Right lobe of liver (tissue), 6 donors: Measurements from ENCODE around the gene C1orf52. TPM values are rescaled to one million over a fixed set of nuclear protein-coding genes. Genes with fewer than 3 reads are reported as not detected.

ENCODE experiments used
- ATAC-seq, 4 donors: fragments of 200-7000 bp; cut with Tn5 transposase; one replicate each; pipeline ENCODE4 v1.9.1; 2020; ENCODE audit warnings: mild to moderate bottlenecking in 4 of 4, moderate library complexity in 4 of 4
- DNase-seq, 3 donors: peaks; one replicate each; pipeline ENCODE4 v3.0.0-alpha.2; 2020
- H3K27ac ChIP-seq, 3 donors: fragments of 200-600 bp; one replicate each; pipeline ENCODE4 v1.8.0; 2022
- H3K27me3 ChIP-seq, 2 donors: fragments of 200-600 bp; one replicate each; pipeline ENCODE4 v1.8.0; 2022
- H3K36me3 ChIP-seq, 4 donors: fragments of 200-600 bp; sonication (generic) in 1 of 4; one replicate each; pipeline versions ENCODE4 v1.5.1 to v1.8.0; 2017 to 2022; ENCODE audit warnings: control low read depth in 1 of 4
- H3K4me1 ChIP-seq, 4 donors: fragments of 200-600 bp; sonication (generic) in 1 of 4; one replicate each; pipeline versions ENCODE4 v1.5.1 to v1.8.0; 2017 to 2022; ENCODE audit warnings: control low read depth in 1 of 4
- H3K4me3 ChIP-seq, 3 donors: fragments of 200-600 bp; one replicate each; pipeline ENCODE4 v1.8.0; 2022
- H3K9me3 ChIP-seq, 4 donors: fragments of 200-600 bp; sonication (generic) in 1 of 4; one replicate each; pipeline versions ENCODE4 v1.5.1 to v1.8.0; 2017 to 2022; ENCODE audit warnings: control low read depth in 1 of 4
- CTCF ChIP-seq, 4 donors: fragments of 200-600 bp in 3 of 4; fragments of 450-650 bp in 1 of 4; IDR thresholded peaks; one replicate each; pipeline versions ENCODE4 v1.5.1 to v1.8.0; 2016 to 2022; ENCODE audit warnings: antibody characterized with exemption in 4 of 4, mild to moderate bottlenecking in 2 of 4
- POLR2A ChIP-seq: fragments of 450-650 bp; IDR thresholded peaks from one replicate; pipeline ENCODE4 v1.6.1; 2017; ENCODE audit warnings: antibody characterized with exemption, mild to moderate bottlenecking
- WGBS: methylation state at CpG from one replicate; pipeline ENCODE4 v1.1.6; 2018; ENCODE audit warnings: low coverage, low lambda C conversion rate; ENCODE audit not compliant: insufficient coverage; ENCODE audit errors: missing lambda C conversion rate; 5-methylcytosine and 5-hydroxymethylcytosine counted together
- intact Hi-C, 2 donors: fragments of 100-400 bp; cut with DNase I; formaldehyde crosslinking; loops; one replicate each; pipeline versions ENCODE4 v1.11.2 to v1.14.1; 2022
- long read RNA-seq: library from polyadenylated mRNA; unstranded; transcript quantifications from one replicate; pipeline ENCODE4 v2.0.0, GENCODE V29; 2019
- total RNA-seq, 6 experiments: library from RNA; depleted of rRNA in 2 of 6; stranded (reverse); fragments of >200 nt in 2 of 6; fragmentation: NEBNext Ultra II Directional in 3 of 6; extraction: Animal tissue kit (Norgen Biotek cat#: 25700) in 3 of 6; gene quantifications; one replicate each; pipeline versions ENCODE4 v1.1.0 to v1.2.4, GENCODE V29; 2016 to 2023
- donor health status: DM: no; HTN: yes; CAD: no.
- donor health status: DM: no; HTN: no; CAD: no.
- donor health status: DM: no; HTN: no; CAD: no.
- donor health status: DM: no; HTN: yes; CAD: no.
- donor health status: DM: no; HTN: yes; CAD: no.

The C1orf52 gene
- total RNA-seq, result 1 to 10 TPM; 4.7 to 8.0 (median 6.7) TPM
- long read RNA-seq, transcript C1orf52-201 (4 exons, 3,391 nt), result major isoform, 5 of 8 reads
- long read RNA-seq, partial matches to known transcripts, result 0 of 8 reads
- long read RNA-seq, other reads (novel, unspliced or antisense), result 0 of 8 reads

- Histone ChIP-seq H3K9me3 (no peaks in the 10 kb centered on the region), H3K27ac (peak within 1 kb of the TSS; percentile 68 to 74 (median 70)), H3K4me3 (peak within 1 kb of the TSS; percentile 66 to 93 (median 85)), H3K4me1 (peaks cover 0 to 33% (median 12%) of the 10 kb centered on the region in 4 donors), H3K27me3 (no peaks in the 10 kb centered on the region), H3K36me3 (peaks cover 0 to 2% (median 0%) of the 10 kb centered on the region in 4 donors)
- DNase-seq (peak; percentile 94 to 95 (median 95)), ATAC-seq (peak; percentile 98 to 99 (median 98))
- intact Hi-C loops, result loop anchor here (10.0 kb wide), 1 partner anchor 315 kb away; no protein-coding TSS in a partner anchor
- 0% methylated on average over 7 of the region's 65 CpGs for WGBS
- TF ChIP-seq POLR2A (peak; percentile 54), CTCF (IDR thresholded peaks at IDR 0.05) (peak; percentile 97 to 99 (median 98))
These were observed at the start of gene C1orf52 for GRCh38 chr1:85259118-85259911. C1orf52 (minus strand) TSS chr1:85259662; CDS start chr1:85259633, 29 bp downstream.

GRCh38 chr1:85308833-85309350, 49.4 kb upstream of the C1orf52 start:
- no peak overlapping the region for H3K4me3 ChIP-seq
- H3K9me3 ChIP-seq, result no peaks in the 10 kb centered on the region
- H3K27ac ChIP-seq, result no peak overlapping the region
- intact Hi-C loops, result loop anchor here (10.0 kb wide), 2 partner anchors 196 to 396 kb away; partner anchors contain the start of gene ZNHIT6 (in 1 of the 2)
- no peaks in the 10 kb centered on the region for H3K36me3 ChIP-seq
- H3K4me1 ChIP-seq, result no peaks in the 10 kb centered on the region
- TF ChIP-seq CTCF (IDR thresholded peaks at IDR 0.05), result no peak
- no peak for TF ChIP-seq POLR2A
- ATAC-seq (no peak), DNase-seq (no peak)
- 81% methylated on average over 4 of the region's 4 CpGs for WGBS
- no peaks in the 10 kb centered on the region for H3K27me3 ChIP-seq

- WGBS, result 17% methylated on average over 24 of the region's 27 CpGs
- intact Hi-C loops, result loop anchor here (10.0 kb wide), 2 partner anchors 197 to 397 kb away; partner anchors contain the start of gene ZNHIT6 (in 1 of the 2)
- ATAC-seq (peak; percentile 100), DNase-seq (peak; percentile 85 to 87 (median 87))
- TF ChIP-seq CTCF (IDR thresholded peaks at IDR 0.05), result peak; percentile 97 to 98 (median 98)
- no peak for TF ChIP-seq POLR2A
- H3K9me3 ChIP-seq, result no peaks in the 10 kb centered on the region
- no peak overlapping the region for H3K4me3 ChIP-seq
- H3K36me3 ChIP-seq, result no peaks in the 10 kb centered on the region
- no peaks in the 10 kb centered on the region for H3K27me3 ChIP-seq
- no peaks in the 10 kb centered on the region for H3K4me1 ChIP-seq
- H3K27ac ChIP-seq, result no peak overlapping the region
These were observed 48.7 kb upstream of the C1orf52 start for GRCh38 chr1:85307987-85308832.

- Histone ChIP-seq H3K27me3 (no peaks in the 10 kb centered on the region), H3K4me3 (no peak overlapping the region), H3K9me3 (no peaks in the 10 kb centered on the region), H3K36me3 (no peaks in the 10 kb centered on the region), H3K4me1 (no peaks in the 10 kb centered on the region), H3K27ac (no peak overlapping the region)
- no peak for DNase-seq
- TF ChIP-seq CTCF (IDR thresholded peaks at IDR 0.05) (no peak), POLR2A (no peak)
- intact Hi-C loops, result loop anchor here (10.0 kb wide), 2 partner anchors 199 to 399 kb away; partner anchors contain the start of gene ZNHIT6 (in 1 of the 2)
- WGBS, result 100% methylated on average over 3 of the region's 4 CpGs
- ATAC-seq, result no peak
These were observed 46.8 kb upstream of the C1orf52 start for GRCh38 chr1:85306236-85306635.
